ENCODE data around the gene HTR4.

GRCh38 chr5:148625250-148625649 is 29.1 kb downstream of the HTR4 start:
- TF ChIP-seq, protein P1, sequence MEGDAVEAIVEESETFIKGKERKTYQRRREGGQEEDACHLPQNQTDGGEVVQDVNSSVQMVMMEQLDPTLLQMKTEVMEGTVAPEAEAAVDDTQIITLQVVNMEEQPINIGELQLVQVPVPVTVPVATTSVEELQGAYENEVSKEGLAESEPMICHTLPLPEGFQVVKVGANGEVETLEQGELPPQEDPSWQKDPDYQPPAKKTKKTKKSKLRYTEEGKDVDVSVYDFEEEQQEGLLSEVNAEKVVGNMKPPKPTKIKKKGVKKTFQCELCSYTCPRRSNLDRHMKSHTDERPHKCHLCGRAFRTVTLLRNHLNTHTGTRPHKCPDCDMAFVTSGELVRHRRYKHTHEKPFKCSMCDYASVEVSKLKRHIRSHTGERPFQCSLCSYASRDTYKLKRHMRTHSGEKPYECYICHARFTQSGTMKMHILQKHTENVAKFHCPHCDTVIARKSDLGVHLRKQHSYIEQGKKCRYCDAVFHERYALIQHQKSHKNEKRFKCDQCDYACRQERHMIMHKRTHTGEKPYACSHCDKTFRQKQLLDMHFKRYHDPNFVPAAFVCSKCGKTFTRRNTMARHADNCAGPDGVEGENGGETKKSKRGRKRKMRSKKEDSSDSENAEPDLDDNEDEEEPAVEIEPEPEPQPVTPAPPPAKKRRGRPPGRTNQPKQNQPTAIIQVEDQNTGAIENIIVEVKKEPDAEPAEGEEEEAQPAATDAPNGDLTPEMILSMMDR (IDR thresholded peaks at IDR 0.05), result no peak
- TF ChIP-seq POLR2A (IDR thresholded peaks at IDR 0.05) (no peak), EP300 (IDR thresholded peaks at IDR 0.05) (no peak)
